GM23338 (cell line): Measurements from ENCODE around the gene RNF130. TPM values are rescaled to one million over a fixed set of nuclear protein-coding genes. Genes with fewer than 3 reads are reported as not detected.

Experiments
- ATAC-seq: fragments of 200-7000 bp; cut with Tn5 transposase; 3 replicates; pipeline ENCODE4 v1.9.1; 2020
- DNase-seq: peaks from one replicate; pipeline ENCODE4 v3.0.0-alpha.2; 2015; ENCODE audit warnings: low spot score
- H2AFZ ChIP-seq: fragments of 200-600 bp; sonication (generic); 2 replicates; pipeline ENCODE4 v1.8.0; 2016; ENCODE audit warnings: antibody characterized with exemption, mild to moderate bottlenecking, moderate library complexity
- H3F3A ChIP-seq: fragments of 200-600 bp; sonication (generic); replicated peaks from 2 replicates; pipeline ENCODE4 v1.8.0; 2017; ENCODE audit warnings: antibody characterized with exemption, mixed run types, low read depth
- H3K27ac ChIP-seq: fragments of 200-600 bp; sonication (generic); 2 replicates; pipeline ENCODE4 v1.6.1; 2016; ENCODE audit warnings: low read depth
- H3K27me3 ChIP-seq: fragments of 200-600 bp; sonication (generic); 2 replicates; pipeline ENCODE4 v1.8.0; 2016; ENCODE audit warnings: mild to moderate bottlenecking, mixed run types, moderate library complexity; ENCODE audit not compliant: insufficient read depth
- H3K36me3 ChIP-seq: fragments of 200-600 bp; sonication (generic); 2 replicates; pipeline ENCODE4 v1.8.0; 2016; ENCODE audit warnings: mild to moderate bottlenecking; ENCODE audit not compliant: insufficient read depth
- H3K4me1 ChIP-seq: fragments of 200-600 bp; sonication (generic); 2 replicates; pipeline ENCODE4 v1.8.0; 2016; ENCODE audit warnings: mild to moderate bottlenecking, moderate library complexity; ENCODE audit not compliant: insufficient read depth
- H3K4me2 ChIP-seq: fragments of 200-600 bp; sonication (generic); 2 replicates; pipeline ENCODE4 v1.7.1; 2017; ENCODE audit warnings: mixed run types
- H3K4me3 ChIP-seq: fragments of 200-600 bp; sonication (generic); 2 replicates; pipeline ENCODE4 v1.6.1; 2016; ENCODE audit warnings: mixed run types
- H3K79me2 ChIP-seq: fragments of 200-600 bp; sonication (generic); replicated peaks from 2 replicates; pipeline ENCODE4 v1.8.0; 2017; ENCODE audit warnings: mild to moderate bottlenecking; ENCODE audit not compliant: insufficient read depth
- H3K9me2 ChIP-seq: fragments of 200-600 bp; sonication (generic); 2 replicates; pipeline ENCODE4 v1.8.0; 2017; ENCODE audit not compliant: insufficient read depth
- H4K20me1 ChIP-seq: fragments of 200-600 bp; sonication (generic); replicated peaks from 2 replicates; pipeline ENCODE4 v1.8.0; 2017; ENCODE audit warnings: mild to moderate bottlenecking; ENCODE audit not compliant: insufficient read depth
- H3K27ac Mint-ChIP-seq: 2 replicates; pipeline ENCODE4 v1.8.0; 2020; ENCODE audit warnings: inconsistent platforms, mild to moderate bottlenecking, moderate library complexity, mixed read lengths
- H3K27me3 Mint-ChIP-seq: 3 replicates; pipeline ENCODE4 v1.8.0; 2022; ENCODE audit warnings: low read depth, mild to moderate bottlenecking, moderate library complexity, mixed read lengths, inconsistent platforms; ENCODE audit not compliant: insufficient read depth, poor library complexity
- H3K36me3 Mint-ChIP-seq: 3 replicates; pipeline ENCODE4 v1.8.0; 2021; ENCODE audit warnings: low read depth, mild to moderate bottlenecking, inconsistent platforms, moderate library complexity, mixed read lengths
- H3K4me1 Mint-ChIP-seq: 3 replicates; pipeline ENCODE4 v1.8.0; 2020; ENCODE audit warnings: mild to moderate bottlenecking, inconsistent platforms, mixed read lengths
- H3K4me3 Mint-ChIP-seq: 3 replicates; pipeline ENCODE4 v1.8.0; 2021; ENCODE audit warnings: moderate library complexity, mild to moderate bottlenecking, inconsistent platforms, mixed read lengths
- H3K9me3 Mint-ChIP-seq: 3 replicates; pipeline ENCODE4 v1.8.0; 2020; ENCODE audit warnings: moderate library complexity, mild to moderate bottlenecking, inconsistent platforms, mixed read lengths
- EZH2 ChIP-seq: fragments of 200-600 bp; sonication (generic); IDR thresholded peaks from one replicate; pipeline ENCODE4 v1.8.0; 2017; ENCODE audit warnings: antibody characterized with exemption, mild to moderate bottlenecking, low read depth; ENCODE audit not compliant: unreplicated experiment
- NANOG ChIP-seq: IDR thresholded peaks from 2 replicates; pipeline ENCODE4 v1.6.1; 2016; ENCODE audit warnings: antibody characterized with exemption, borderline replicate concordance
- STAT1 ChIP-seq: IDR thresholded peaks from one replicate; pipeline ENCODE4 v1.6.1; 2016; ENCODE audit warnings: antibody characterized with exemption; ENCODE audit not compliant: unreplicated experiment
- ZNF114 ChIP-seq: fragments of 250-450 bp; sonication (Bioruptor Pico); IDR thresholded peaks from 2 replicates; pipeline ENCODE4 v1.5.0; 2020; ENCODE audit warnings: mild to moderate bottlenecking, moderate library complexity
- ZNF331 ChIP-seq: fragments of 250-450 bp; sonication (Bioruptor Pico); IDR thresholded peaks from 2 replicates; pipeline ENCODE4 v1.5.0; 2020; ENCODE audit warnings: low read depth, mild to moderate bottlenecking, moderate library complexity
- ZNF462 ChIP-seq: fragments of 250-450 bp; sonication (Bioruptor Pico); IDR thresholded peaks from 2 replicates; pipeline ENCODE4 v1.5.0; 2020; ENCODE audit warnings: mild to moderate bottlenecking, moderate library complexity
- polyA plus RNA-seq: library from polyadenylated mRNA; unstranded; fragments of >200 nt; fragmentation: Nextera tagmentation; extraction: Ambion mirVana; gene quantifications from 2 replicates; pipeline ENCODE4 v1.2.1, GENCODE V29; 2016
- total RNA-seq: library from RNA; depleted of rRNA; stranded (reverse); fragments of >200 nt; shearing (Covaris generic); gene quantifications from 2 replicates; pipeline ENCODE4 v1.2.3, GENCODE V29; 2014
- TF ChIP-seq, protein P1 (sequence below): IDR thresholded peaks from one replicate; pipeline ENCODE4 v1.6.1; 2018; ENCODE audit warnings: antibody characterized with exemption; ENCODE audit not compliant: unreplicated experiment

RNF130 gene
- total and polyA plus RNA-seq, 2 experiments from 2014 or later, result 60.1 to 97.3 TPM

GRCh38 chr5:179927824-179928223, 143.7 kb downstream of the RNF130 start (continued):
- TF ChIP-seq, protein P1, sequence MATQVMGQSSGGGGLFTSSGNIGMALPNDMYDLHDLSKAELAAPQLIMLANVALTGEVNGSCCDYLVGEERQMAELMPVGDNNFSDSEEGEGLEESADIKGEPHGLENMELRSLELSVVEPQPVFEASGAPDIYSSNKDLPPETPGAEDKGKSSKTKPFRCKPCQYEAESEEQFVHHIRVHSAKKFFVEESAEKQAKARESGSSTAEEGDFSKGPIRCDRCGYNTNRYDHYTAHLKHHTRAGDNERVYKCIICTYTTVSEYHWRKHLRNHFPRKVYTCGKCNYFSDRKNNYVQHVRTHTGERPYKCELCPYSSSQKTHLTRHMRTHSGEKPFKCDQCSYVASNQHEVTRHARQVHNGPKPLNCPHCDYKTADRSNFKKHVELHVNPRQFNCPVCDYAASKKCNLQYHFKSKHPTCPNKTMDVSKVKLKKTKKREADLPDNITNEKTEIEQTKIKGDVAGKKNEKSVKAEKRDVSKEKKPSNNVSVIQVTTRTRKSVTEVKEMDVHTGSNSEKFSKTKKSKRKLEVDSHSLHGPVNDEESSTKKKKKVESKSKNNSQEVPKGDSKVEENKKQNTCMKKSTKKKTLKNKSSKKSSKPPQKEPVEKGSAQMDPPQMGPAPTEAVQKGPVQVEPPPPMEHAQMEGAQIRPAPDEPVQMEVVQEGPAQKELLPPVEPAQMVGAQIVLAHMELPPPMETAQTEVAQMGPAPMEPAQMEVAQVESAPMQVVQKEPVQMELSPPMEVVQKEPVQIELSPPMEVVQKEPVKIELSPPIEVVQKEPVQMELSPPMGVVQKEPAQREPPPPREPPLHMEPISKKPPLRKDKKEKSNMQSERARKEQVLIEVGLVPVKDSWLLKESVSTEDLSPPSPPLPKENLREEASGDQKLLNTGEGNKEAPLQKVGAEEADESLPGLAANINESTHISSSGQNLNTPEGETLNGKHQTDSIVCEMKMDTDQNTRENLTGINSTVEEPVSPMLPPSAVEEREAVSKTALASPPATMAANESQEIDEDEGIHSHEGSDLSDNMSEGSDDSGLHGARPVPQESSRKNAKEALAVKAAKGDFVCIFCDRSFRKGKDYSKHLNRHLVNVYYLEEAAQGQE, result no peak
- no peak for TF ChIP-seq EZH2
- TF ChIP-seq STAT1, result no peak

- no peak for ATAC-seq
- no peak for DNase-seq
- peaks cover 6% of the 10 kb centered on the region for H3K4me1 Mint-ChIP-seq
These were observed 144.9 kb downstream of the RNF130 start for GRCh38 chr5:179926657-179927056.

More at GRCh38 chr5:179926657-179927056, 144.9 kb downstream of the RNF130 start:
- Histone ChIP-seq H3K9me2 (no peaks in the 10 kb centered on the region), H4K20me1 (no peaks in the 10 kb centered on the region), H3K36me3 (no peaks in the 10 kb centered on the region), H3K79me2 (no peaks in the 10 kb centered on the region), H3F3A (no peaks in the 10 kb centered on the region), H3K4me3 (no peak overlapping the region), H3K4me2 (no peak overlapping the region), H3K4me1 (peaks cover 4% of the 10 kb centered on the region), H3K27me3 (no peaks in the 10 kb centered on the region), H2AFZ (no peak overlapping the region), H3K27ac (no peak overlapping the region)
- H3K9me3 Mint-ChIP-seq, result peaks cover 3% of the 10 kb centered on the region; the same call in 1 of the 3 replicates
- H3K4me3 Mint-ChIP-seq, result no peak overlapping the region
- peaks cover 9% of the 10 kb centered on the region for H3K27me3 Mint-ChIP-seq
- H3K36me3 Mint-ChIP-seq, result no peaks in the 10 kb centered on the region; the same call in 2 of the 3 replicates
- TF ChIP-seq ZNF462 (CRISPR knock-in tag) (no peak), ZNF114 (CRISPR knock-in tag) (no peak), EZH2 (no peak), NANOG (no peak), ZNF331 (CRISPR knock-in tag) (no peak)
- TF ChIP-seq, protein P1, result no peak
- no peak overlapping the region for H3K27ac Mint-ChIP-seq
